Right ventricle myocardium inferior (tissue), 1 donor: ENCODE measurements around the gene OR1J1. TPM values are rescaled to one million over a fixed set of nuclear protein-coding genes. Genes with fewer than 3 reads are reported as not detected.
A peak's percentile ranks its signal among the peaks of the same experiment; 100 is the strongest.

ENCODE experiments used
- ATAC-seq: fragments of 200-7000 bp; cut with Tn5 transposase; one replicate; pipeline ENCODE4 v1.9.1; 2020; ENCODE audit warnings: mild to moderate bottlenecking, moderate library complexity
- DNase-seq: peaks from one replicate; pipeline ENCODE4 v3.0.0; 2021; ENCODE audit errors: missing footprints
- intact Hi-C: fragments of 100-400 bp; cut with DNase I; formaldehyde crosslinking; loops from one replicate; pipeline ENCODE4 v1.11.0; 2022
- long read RNA-seq: library from polyadenylated mRNA; unstranded; transcript quantifications from one replicate; pipeline ENCODE4 v2.0.0, GENCODE V29; 2021
- total RNA-seq: library from RNA; stranded (reverse); fragmentation: NEBNext Ultra II Directional; extraction: Animal tissue kit (Norgen Biotek cat#: 25700); gene quantifications from one replicate; pipeline ENCODE4 v1.2.1, GENCODE V29; 2021
- donor health status: DM: no; HTN: yes; CAD: no; lungs with severe emphysema.

The OR1J1 gene
- not detected for total RNA-seq
- long read RNA-seq = 0 reads

- DNase-seq (no peak), ATAC-seq (no peak)
- intact Hi-C loops = no loop called here
Measured at GRCh38 chr9:122477826-122478225, at the start of gene OR1J1. Gene OR1J1, minus strand, starts transcription at chr9:122477926. Its CDS starts 0 bp downstream, at chr9:122477926.

DNA sequence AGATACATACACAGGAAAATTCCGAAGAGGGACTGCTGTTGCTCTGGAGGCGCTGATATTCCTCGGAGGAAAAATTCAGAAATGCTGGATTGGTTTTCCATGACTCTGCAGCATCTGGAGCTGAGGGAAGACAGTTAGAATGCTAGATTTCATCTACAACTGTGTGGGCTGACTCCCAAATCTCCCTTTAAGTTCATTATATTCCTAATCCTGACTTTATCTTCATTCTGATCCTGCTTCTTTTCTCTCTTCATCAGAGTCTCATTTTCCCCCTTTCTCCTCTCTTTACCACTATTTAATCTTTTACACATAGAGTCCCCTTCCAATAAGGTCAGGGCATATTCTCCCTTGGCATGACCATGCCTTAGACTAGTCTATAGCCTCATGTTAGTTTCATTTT lies 49.5 kb upstream of the OR1J1 start, which contains the start of gene OR1N1:
Gene OR1N1, minus strand, starts transcription at position 101 of the 400 bp plus-strand sequence. Its CDS starts 0 bp downstream, at position 101.
- DNase-seq = no peak
- intact Hi-C loops = no loop called here
- ATAC-seq = no peak

DNA sequence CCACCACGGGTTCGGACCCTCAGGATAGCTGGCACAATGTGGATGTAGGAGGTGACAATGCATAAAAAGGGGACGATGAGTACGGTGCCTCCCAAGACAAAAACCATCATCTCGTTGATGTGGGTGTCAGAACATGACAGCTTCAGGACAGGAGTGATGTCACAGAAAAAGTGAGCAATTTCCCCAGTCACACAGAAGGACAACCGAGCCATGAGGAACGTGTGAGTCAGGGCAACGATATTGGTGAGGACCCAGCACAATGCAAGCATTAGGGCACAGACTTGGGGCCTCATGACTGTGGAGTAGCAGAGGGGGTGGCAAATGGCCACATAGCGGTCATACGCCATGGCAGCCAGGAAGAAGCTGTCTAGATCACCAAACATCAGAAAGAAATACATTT lies 48.9 kb upstream of the OR1J1 start:
- DNase-seq (no peak), ATAC-seq (no peak)
- intact Hi-C loops = no loop called here

DNA sequence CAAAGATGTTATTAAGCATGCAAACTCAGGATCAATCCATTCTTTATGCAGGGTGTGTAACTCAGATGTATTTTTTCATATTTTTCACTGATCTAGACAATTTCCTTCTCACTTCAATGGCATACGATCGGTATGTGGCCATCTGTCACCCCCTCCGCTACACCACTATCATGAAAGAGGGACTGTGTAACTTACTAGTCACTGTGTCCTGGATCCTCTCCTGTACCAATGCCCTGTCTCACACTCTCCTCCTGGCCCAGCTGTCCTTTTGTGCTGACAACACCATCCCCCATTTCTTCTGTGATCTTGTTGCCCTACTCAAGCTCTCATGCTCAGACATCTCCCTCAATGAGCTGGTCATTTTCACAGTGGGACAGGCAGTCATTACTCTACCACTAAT lies 41.6 kb upstream of the OR1J1 start:
- DNase-seq (no peak), ATAC-seq (no peak)
- intact Hi-C loops = no loop called here

DNA sequence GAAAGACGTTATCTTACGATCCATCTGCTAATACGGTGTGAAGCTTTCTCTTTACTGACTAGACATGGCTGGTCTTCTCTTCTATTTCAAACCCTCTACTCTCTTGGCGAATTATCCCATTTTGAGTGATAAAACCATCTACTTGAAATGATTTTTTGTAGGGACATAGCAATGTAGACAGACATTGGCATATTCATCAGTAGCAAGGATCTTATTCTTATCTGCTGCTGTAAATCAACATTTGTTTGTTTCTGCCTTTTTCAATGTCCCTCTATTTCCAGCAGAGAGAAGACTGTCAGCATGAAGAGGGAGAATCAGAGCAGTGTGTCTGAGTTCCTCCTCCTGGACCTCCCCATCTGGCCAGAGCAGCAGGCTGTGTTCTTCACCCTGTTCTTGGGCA lies 41.1 kb upstream of the OR1J1 start, which contains the start of gene OR1J4:
Gene OR1J4, plus strand, starts transcription at position 301 of the 400 bp plus-strand sequence. Its CDS starts 0 bp downstream, at position 301.
- no peak for ATAC-seq
- DNase-seq = no peak
- intact Hi-C loops = no loop called here

GRCh38 chr9:122518226-122518625 lies 40.5 kb upstream of the OR1J1 start:
- ATAC-seq (no peak), DNase-seq (no peak)
- intact Hi-C loops = no loop called here

DNA sequence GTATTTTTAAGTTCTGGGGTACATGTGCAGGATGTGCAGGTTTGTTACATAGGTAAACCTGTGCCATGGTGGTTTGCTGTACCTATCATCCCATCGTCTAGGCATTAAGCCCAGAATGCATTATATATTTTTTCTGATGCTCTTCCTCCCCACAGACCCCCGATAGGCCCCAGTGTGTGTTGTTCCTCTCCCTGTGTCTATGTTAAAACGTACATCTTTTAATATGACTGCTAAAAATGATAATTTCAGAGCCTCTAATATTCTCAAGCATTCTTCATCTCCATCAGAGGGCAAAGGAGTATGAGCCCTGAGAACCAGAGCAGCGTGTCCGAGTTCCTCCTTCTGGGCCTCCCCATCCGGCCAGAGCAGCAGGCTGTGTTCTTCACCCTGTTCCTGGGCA lies 32.8 kb upstream of the OR1J1 start, which contains the start of gene OR1J2:
Gene OR1J2, plus strand, starts transcription at position 301 of the 400 bp plus-strand sequence. Its CDS starts 0 bp downstream, at position 301.
- DNase-seq (no peak), ATAC-seq (no peak)
- intact Hi-C loops = no loop called here

- ATAC-seq (no peak), DNase-seq (no peak)
- intact Hi-C loops = no loop called here
Measured at GRCh38 chr9:122506964-122507363, 29.2 kb upstream of the OR1J1 start.

GRCh38 chr9:122498883-122499288 lies 21.2 kb upstream of the OR1J1 start:
- ATAC-seq (no peak), DNase-seq (no peak)
- intact Hi-C loops = no loop called here

GRCh38 chr9:122479062-122479461 lies 1.3 kb upstream of the OR1J1 start:
- ATAC-seq (no peak), DNase-seq (no peak)
- intact Hi-C loops = no loop called here

GRCh38 chr9:122477346-122477745 lies 380 bp downstream of the OR1J1 start:
- intact Hi-C loops = no loop called here
- ATAC-seq (no peak), DNase-seq (no peak)

DNA sequence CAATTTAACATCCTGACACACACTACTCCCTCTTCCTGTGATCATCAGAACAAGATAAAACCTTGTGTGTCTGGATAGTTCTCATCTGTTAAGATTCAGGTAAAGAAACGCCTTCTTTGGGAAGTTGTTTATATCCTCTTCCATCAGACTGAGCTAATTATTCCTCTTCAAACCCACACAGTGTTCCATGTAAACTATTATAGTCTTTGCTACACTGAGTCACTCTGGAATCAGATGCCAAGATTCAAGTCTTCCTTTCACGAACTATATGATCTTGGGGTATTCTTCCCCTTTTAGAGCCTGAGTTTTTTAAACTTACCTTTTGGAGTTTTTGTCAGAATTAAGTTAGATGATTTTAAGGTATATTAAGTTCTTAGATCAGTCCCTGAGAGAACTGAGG lies 2.0 kb downstream of the OR1J1 start:
- no peak for ATAC-seq
- no peak for DNase-seq
- intact Hi-C loops = no loop called here

DNA sequence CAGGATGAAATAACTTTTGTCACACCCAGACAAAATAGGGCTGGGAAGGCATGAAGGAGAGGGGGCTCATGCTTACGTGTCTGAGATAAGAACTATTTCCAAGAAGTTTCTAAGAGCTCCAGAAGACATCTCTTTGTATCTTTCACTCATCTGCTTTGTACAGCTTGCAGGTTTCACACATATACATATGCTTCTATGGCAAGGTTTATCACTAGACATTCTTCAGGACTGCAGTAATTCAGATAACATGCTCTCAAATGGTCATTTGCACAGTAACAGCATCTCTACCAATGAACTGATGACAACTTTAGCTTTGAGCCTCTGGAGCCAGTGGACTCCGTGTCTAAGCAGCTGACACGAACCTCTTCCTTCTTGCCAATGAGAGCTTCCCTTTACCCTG lies 3.2 kb downstream of the OR1J1 start:
- DNase-seq (no peak), ATAC-seq (no peak)
- intact Hi-C loops = no loop called here

- intact Hi-C loops = loop anchor here (10.0 kb wide), 1 partner anchor 526 kb away; no protein-coding TSS in a partner anchor
- DNase-seq = no peak
- ATAC-seq = no peak
Measured at GRCh38 chr9:122468735-122469134, 9.0 kb downstream of the OR1J1 start.

DNA sequence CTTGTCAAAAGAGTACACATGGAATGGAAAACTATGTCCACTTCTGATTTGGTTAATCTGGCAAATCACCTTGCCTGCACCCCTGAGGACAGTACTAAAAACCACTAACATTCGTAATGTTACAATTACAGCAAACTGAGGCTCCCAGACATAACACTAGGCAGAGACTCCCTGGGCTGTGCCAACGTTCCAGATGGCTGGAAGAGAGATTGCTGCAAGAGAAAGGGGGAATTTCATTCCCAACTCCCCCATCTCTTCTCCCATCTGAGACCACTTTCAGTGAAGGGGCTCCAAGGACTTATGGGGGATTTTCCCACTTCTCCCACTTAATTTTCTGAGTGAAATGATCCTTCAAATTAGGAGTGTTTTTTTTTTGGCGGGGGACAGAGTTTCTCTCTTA lies 11.3 kb downstream of the OR1J1 start:
- intact Hi-C loops = loop anchor here (10.0 kb wide), 1 partner anchor 528 kb away; no protein-coding TSS in a partner anchor
- ATAC-seq = no peak
- DNase-seq = no peak

DNA sequence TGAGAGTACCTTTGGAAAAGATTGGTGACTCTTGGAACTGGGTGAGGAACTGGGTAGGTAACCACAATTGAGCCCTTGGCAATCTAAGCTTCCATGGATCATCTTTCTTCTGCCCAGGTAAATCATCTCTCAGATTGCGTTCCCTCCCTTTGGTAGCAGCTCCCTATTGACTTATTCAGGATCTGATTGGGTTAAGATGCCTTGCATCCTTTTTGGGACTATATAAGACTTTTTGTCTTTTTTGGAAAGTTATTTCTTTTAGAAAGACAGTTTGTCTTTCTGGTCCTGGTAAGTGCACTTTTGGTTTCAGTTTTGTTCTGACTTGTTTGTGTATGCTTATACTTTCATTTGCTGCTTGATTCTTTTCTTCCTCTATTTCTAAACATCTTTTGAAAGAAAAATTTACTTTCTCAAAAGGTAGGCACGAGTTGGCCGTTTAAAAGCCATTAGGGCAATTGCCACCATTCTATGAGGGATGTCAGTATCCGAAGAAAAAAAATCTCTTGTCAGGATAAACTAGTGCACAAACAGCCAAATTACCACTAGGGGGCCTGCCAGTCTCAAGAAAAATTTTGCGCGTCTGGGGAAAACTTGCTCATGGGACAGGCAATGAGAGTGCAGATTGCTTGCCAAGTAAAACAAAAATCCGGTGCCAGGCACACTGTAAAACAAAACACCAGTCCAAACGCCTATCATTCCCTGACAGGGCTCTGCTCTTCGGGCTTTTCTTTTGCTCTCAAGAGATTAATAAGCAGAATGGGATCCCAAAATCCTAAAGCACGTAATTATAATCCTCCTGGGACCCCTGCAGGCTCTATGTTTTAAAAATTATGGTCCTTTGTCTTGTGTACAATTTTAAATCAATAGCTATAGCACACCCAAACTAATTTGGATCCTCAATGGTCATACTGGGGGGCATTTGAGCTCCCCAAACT lies 12.8 kb downstream of the OR1J1 start:
- no peak for DNase-seq
- intact Hi-C loops = loop anchor here (2.0 to 10.0 kb wide), 2 partner anchors 346 to 530 kb away; no protein-coding TSS in a partner anchor
- peak; percentile 72 for ATAC-seq

- ATAC-seq (no peak), DNase-seq (no peak)
- intact Hi-C loops = loop anchor here (2.0 to 10.0 kb wide), 2 partner anchors 347 to 531 kb away; no protein-coding TSS in a partner anchor
Measured at GRCh38 chr9:122463828-122464632, 13.7 kb downstream of the OR1J1 start.

- no peak for ATAC-seq
- intact Hi-C loops = loop anchor here (10.0 kb wide), 1 partner anchor 333 kb away; no protein-coding TSS in a partner anchor
- DNase-seq = no peak
Measured at GRCh38 chr9:122457787-122458186, 19.9 kb downstream of the OR1J1 start.

DNA sequence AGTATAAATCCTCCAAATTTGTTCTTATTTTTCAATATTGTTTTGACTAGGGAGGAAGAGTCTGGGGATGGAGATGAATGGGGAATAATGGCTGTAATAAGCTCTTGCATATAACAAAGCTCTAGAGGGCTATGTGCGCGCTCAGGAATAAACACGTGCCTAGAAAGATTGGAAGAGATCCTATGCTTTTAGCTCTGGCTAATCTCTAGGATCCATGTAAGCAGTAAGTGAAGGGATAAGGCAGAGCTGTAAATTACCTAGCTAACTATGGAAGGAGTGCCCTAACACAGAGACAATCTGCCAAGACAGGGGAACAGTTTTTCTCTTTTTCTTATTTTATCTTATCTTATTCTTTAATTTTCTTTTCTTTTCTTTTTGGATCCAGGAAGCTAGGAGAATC lies 21.6 kb downstream of the OR1J1 start:
- DNase-seq = no peak
- intact Hi-C loops = loop anchor here (10.0 kb wide), 1 partner anchor 331 kb away; no protein-coding TSS in a partner anchor
- no peak for ATAC-seq
